ENCODE results near the gene MGAT4B. TPM values are rescaled to one million over a fixed set of nuclear protein-coding genes. Genes with fewer than 3 reads are reported as not detected.
A peak's percentile ranks its signal among the peaks of the same experiment; 100 is the strongest.

The MGAT4B gene
- total RNA-seq, 1 donor from 2014 or later = 132 TPM

DNA sequence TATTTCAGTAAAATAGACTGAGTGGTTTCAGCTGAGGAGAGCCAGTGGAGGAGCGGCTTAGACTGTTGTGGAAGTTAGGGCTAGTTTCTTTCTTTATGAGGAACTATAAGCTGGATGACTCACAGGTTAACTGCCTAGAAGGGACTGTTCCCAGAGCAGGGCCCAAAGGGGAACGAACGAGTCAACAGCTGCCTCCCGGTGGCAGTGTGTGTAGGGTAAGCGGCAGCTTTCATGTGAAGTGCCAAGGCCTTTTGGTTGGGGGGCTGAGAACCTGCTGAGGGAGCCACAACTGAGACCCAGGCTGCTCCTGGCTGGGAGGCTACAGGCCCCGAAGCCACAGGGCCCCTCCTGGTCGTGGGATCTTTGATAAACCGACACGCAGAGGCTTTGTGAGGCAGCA, 21.0 kb upstream of the MGAT4B start:
- peak; percentile 40 to 51 for DNase-seq (ENCODE audit: low read depth in 2 of 2)

DNA sequence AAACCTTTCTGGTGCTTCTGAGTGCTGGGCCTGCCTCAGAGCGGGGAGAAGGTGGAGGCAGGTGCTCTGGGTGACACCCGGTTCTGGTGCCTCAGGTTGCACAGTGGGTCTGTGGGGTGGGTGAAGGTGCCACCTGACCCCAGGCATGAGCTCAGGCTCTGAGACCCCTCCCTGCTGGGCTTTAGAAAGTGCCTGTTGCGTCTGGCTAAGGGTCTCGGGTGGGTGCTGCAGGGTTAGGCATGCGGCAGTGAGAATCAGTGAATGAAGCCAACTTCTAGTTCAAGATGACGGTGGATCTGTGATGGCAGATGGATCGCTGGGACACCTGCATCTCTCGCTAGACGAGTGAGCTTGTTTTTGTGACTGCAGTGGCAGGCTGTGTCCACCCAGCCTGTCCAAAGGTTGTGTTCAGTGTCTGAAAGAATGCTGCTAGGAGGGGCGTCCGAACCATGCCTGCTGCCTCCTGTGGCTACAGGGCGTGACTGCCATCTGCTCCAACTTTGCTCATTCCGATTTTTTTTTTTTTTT, 19.1 kb upstream of the MGAT4B start:
- DNase-seq (ENCODE audit: low read depth in 2 of 2) = peak in 1 of 2 donors; percentile 39

DNA sequence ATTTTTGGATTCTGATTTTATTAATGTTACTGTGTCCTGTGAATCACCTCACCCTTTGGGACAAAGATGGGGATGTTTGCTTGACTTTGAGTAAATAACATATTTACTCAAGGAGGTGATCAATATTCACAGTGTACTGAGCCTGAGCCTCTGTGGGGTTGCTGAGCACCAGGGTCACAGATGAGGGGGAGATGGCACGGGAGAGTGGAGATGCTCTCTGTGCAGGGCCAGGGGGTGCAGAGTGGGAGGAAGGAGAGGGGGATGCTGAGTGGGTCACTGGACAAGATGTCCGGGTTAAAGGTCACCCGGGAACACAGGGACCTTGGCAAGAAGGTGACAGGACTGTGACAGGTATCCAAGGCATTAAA, 18.1 kb upstream of the MGAT4B start:
- DNase-seq (ENCODE audit: low read depth in 2 of 2) = no peak

DNA sequence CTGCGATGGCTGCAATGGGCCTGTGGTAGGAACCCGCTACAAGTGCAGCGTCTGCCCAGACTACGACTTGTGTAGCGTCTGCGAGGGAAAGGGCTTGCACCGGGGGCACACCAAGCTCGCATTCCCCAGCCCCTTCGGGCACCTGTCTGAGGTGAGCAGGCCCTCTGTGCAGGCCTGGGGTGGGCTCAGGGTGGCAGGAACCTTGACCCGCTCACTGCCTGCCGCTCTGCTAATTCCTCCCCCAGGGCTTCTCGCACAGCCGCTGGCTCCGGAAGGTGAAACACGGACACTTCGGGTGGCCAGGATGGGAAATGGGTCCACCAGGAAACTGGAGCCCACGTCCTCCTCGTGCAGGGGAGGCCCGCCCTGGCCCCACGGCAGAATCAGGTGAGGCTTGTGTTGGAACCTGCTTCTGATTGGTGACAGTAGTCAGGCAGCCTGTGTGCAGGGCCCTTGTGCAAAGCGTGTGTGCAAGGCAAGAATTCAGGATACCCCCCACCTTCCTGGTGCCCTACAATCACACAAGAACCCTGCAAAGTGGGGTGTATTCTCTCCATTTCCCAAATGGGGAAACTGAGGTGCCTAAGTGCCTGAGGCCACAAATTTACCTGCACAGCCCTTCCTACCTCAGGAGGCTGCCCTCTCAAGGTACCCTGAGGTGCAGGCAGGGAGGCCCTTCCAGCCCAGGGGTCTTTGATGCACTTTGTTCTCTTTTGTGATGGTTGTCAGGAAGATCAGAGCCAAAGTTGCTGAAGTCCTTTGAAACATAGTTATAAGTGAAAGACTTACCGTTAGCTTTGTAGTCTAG, 17.5 kb upstream of the MGAT4B start:
- DNase-seq (ENCODE audit: low read depth in 2 of 2) = no peak

DNA sequence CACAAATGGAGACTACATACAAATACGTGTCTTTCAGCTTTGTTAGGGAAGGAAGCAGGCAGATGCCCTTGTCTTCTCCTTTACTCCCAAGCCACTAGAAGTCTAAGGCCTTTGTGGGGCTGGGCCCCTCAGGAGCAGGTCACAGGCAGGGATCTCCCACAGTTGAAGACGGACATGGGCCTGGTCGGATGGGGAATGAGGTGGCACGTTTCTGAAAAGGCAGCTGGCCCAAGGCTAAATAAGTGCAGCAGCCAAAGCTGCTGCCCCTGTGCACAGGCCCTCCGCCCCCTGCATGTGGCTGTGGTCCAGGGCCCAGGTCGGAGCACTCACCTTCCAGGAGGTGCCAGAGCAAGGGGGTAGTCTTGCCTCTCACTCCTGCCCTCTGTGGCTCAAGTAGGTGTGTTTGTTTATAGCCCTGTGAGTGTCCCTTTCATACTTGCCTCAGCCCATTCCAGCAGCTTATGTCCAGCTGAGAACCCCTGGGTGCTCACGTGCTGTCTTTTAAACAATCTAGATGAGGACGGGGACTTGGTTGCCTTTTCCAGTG, 15.9 kb upstream of the MGAT4B start:
- DNase-seq (ENCODE audit: low read depth in 2 of 2) = no peak

DNA sequence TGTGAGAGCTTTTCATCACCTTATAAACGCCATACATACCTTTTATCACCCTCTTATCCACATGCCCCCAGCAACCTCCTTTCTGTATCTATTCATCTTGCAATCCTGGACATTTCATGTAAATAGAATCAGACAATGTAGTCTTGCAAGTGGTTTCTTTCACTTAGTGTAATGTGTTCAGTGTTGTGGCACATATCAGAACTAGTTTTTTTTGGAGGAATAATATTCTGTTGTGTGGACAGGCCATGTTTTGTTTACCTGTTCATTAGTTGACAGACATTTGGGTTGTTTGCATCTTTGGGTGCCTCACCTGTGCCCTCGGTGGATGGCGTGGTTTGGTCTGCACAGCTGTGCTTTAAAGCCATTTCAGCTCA, 15.4 kb upstream of the MGAT4B start:
- no peak for DNase-seq (ENCODE audit: low read depth in 2 of 2)

DNA sequence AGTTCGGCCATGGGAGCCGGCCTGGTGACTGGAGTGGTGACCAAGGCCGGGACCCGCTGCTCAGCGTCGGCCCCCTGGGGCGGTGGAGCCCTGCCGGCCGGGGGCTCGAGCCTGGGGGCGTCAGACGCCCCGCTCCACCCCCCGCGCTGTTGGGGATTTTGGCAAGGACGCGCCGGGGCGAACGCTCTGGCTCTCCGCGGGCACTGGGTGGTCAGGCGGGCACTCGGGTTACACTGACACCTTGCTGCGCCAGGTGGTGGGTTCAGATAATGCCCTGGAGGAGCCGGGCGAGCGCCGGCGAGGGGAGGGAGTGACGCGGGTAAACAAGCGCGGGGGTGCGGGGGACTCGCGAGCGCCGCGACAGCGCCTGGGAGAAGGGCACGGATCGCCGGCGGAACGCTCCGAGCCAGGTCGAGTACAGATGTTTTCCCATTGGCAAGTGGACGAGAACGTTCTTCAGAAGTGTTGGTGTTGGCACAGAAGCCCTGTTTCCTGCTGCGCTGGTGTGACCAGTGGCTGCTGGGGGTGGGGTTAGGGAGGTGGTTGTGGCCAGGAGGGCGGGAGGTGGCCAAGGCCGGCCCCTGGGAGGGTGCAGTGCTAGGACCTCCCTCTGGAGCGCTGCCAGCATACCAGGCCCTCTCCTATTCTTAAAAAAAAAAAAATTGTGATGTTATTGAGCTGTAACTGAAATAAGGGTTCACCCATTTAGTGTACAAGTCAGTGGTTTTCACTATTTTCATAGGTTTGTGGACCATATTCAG, 14.8 kb upstream of the MGAT4B start:
- DNase-seq (ENCODE audit: low read depth in 2 of 2) = peak; percentile 94 to 97

DNA sequence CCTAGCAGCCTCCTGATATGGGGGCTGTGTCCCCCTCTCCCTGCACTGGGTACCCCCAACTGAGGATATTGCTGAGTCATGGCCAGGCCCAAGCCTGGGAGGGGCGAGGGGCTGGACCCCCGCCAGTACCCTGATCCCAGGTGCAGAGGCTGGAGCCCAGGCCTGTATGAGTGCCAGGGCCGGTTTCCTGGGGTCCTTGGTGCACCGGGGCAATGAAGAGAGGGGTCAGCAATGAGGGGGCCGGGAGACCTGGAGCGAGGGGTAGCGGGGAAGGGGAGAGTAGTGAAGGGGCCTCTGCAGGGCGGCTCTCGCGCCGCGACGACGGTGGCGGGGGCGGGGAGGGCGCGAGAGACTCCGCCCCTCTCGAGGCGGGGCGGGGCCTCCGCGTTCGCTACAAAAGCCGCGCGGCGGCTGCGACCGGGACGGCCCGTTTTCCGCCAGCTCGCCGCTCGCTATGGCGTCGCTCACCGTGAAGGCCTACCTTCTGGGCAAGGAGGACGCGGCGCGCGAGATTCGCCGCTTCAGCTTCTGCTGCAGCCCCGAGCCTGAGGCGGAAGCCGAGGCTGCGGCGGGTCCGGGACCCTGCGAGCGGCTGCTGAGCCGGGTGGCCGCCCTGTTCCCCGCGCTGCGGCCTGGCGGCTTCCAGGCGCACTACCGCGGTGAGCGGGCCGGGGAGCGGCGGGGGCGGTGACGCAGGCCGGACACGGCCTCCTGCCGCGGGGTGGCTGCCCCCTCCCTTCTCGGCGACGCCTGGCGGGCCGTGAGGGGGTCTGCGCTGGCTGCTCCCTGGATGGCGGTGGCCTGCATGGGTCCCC, 14.0 kb upstream of the MGAT4B start, which contains the start of gene SQSTM1:
Gene SQSTM1, plus strand, starts transcription at position 423 of the 815 bp plus-strand sequence. Its CDS starts 32 bp downstream, at position 455.
- peak; percentile 86 to 92 for DNase-seq (ENCODE audit: low read depth in 2 of 2)

DNA sequence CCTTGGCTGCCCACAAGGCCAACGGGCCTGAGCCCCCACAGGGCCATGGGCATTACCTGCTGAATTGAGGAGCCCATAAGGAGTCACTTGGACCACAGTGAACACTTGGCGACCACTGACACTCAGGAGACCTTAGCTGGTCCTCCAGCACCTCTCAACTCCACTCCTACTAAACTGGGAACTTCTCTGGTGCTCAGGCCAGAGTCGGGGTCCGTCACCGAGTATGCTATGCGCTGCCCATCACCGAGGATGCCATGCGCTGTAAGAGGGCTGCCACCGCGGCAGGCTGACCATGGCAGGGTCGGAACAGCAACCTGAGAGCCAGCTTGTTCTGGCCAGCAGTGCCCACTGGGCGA, 13.4 kb upstream of the MGAT4B start:
- peak in 1 of 2 donors; percentile 59 for DNase-seq (ENCODE audit: low read depth in 2 of 2)

DNA sequence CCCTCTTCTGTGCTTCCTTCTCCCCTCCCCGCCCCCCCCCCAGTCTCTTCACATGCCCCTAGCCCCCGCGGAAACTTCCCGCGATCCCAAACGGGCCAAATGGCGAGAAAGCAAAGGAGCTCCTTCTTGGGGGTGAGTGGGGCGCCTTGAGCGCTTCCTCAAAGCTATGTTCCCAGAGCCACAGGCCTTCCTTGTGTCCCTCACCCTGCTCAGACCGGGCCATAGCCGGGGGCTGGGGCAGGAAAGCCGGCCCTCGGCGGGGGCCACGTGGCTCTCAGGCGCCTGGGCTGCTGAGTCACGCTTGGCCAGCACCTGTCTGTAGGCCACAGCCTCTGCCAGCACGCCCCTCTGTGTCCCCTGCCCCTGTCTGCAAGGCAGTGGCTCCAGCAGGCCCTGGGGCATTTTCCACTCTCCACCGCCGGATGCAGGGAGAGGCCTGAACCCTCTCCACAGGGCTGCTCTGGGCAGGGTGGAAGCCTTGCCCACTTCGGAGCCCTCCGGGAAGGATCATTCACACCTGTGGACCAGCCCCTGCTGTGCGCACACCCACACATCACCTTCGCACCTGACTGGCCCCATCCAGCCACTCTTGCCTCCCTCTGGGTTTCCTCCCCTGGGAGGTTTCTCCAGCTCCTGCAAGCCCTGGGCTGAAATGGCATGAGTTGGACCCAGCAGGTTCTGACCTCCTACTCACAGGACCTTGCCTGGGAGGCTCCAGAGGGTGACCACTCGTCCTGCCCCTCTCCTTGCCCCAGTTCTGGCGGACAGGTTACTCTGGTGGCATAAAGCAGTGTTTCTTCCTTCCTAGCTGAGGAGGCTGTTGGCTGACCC, 12.8 kb upstream of the MGAT4B start:
- peak; percentile 89 to 95 for DNase-seq (ENCODE audit: low read depth in 2 of 2)

DNA sequence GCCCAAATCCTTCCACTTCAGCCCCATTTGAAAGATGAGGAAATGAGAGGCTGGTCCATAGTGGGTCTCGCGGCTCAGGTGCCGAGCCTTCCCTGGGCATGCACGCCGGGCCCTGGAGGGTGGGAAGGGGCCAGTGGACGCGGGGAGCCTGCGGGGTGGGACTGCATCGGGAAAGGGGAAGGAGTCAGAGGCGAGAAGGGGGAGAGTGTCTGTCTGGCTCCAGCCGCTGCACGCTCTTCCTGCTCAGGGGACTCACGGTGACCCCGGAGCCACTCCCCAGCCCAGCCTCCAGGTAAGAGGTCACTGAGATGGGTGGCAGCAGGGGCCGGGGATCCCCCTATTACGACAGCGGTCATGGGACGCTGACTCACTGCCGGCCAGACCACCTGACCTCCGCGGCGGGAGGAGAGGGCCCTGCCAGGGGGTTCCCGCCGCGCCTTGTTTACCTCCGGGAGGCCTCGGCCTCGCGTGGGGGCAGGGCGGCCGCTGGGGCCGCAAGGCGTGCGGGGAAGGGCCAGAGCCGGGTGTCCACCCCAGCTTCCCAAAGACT, 12.2 kb upstream of the MGAT4B start:
- peak; percentile 98 to 99 for DNase-seq (ENCODE audit: low read depth in 2 of 2)

DNA sequence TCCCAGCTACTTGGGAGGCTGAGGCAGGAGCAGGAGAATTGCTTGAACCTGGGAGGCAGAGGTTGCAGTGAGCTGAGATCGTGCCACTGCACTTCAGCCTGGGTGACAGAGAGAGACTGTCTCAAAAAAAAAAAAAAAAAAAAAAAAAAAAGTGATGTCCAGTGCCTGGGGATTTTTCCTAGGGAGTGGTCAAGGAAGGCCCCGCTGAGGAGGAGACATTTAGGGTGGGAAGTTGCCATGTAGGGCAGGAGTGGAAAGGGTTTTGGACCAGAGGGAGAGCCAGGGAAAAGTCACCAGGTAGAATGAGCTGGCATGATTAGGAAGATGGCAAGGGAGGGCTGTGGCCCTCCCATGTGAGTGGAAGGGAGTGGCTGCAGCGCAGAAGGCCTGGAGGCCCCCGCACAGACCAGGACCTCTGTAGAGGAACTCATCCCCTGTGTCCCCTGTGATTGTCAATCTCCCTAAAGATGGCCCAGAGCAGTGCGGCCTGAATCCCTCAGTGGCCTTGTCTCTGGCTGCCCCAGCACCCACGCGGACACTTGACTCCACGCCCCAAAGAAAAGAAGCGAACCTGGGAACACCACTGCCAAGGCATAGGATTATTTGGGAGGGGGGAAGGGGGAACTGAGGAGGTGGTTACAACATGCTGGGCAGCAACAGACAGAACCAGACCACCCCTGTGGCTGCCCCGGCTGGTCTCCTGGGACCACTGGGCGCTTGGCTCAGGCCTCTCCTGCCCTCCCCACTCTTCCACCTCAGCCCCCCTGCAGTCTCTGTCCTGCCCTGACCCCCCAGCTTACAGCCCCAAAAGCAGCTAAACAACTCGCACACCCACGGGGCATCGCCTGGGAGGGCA, 11.5 kb upstream of the MGAT4B start:
- DNase-seq (ENCODE audit: low read depth in 2 of 2) = peak in 1 of 2 donors; percentile 26

DNA sequence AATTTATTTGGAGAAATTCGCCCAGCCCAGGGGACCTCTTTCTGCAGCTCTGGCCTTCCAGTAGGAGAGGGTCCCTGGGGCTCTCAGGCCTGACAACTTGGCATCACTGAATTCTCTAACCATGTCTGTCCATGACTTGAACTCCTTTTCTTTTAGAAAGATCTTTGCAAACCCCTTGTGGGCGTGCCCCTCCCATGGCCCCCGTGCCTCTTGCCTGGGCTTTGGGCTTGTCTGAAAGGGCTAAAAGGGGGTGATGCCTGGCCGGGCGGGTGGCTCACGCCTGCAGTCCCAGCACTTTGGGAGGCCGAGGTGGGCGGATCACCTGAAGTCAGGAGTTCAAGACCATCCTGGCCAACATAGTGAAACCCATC, 10.8 kb upstream of the MGAT4B start:
- DNase-seq (ENCODE audit: low read depth in 2 of 2) = no peak

DNA sequence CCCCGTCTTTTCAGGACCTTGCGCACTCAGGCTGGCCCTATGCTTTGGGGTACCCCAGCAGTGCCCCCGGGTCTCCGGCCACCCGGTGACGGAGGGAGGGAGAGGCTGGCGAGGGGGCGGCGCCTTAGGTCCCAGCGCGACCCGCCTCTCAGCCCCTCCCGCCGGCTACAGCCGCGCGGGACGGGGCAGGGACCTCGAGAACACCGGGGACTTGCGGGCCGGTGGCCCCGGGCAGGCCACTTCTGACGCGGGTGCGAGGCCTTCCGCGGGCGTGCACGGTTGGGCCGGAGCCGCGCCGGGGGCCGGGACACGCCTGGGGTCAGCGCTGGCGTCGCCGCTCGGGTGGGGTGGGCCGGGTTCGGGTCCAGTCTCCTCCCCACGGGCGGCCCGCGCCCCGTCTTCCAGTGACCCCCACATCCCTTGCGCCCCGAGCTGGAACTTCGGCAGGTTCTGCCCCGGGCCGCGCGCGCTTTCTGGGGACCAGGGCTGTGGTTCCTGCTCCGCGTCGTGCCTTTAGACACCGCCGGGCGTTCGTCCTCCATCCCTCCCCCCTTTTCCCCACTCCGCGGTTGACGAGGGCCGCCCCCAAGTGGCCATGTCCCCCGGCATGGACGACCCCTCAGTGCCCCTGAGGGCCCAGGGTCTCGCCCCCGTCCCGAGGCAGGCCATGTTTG, 10.3 kb upstream of the MGAT4B start:
- DNase-seq (ENCODE audit: low read depth in 2 of 2) = peak in 1 of 2 donors; percentile 41

DNA sequence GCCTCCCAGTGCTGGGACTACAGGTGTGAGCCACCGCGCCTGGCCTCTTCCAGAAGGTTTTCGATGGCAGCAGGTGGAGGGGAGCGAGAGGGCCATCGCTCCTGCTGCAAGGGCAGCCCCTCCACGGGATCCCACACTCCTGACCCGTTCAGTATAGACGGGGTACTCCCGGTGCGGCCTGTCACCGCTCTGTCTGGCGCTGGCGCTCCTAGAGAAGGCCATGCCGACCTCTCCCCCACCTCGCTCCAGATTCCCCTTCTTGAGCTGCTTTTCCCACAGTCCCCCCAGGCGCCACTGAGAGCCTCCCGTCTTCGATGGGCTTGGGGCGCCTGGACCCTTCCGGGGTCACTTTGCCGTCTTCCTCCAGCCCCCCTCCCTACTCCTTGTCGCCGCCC, 9.7 kb upstream of the MGAT4B start:
- DNase-seq (ENCODE audit: low read depth in 2 of 2) = no peak

DNA sequence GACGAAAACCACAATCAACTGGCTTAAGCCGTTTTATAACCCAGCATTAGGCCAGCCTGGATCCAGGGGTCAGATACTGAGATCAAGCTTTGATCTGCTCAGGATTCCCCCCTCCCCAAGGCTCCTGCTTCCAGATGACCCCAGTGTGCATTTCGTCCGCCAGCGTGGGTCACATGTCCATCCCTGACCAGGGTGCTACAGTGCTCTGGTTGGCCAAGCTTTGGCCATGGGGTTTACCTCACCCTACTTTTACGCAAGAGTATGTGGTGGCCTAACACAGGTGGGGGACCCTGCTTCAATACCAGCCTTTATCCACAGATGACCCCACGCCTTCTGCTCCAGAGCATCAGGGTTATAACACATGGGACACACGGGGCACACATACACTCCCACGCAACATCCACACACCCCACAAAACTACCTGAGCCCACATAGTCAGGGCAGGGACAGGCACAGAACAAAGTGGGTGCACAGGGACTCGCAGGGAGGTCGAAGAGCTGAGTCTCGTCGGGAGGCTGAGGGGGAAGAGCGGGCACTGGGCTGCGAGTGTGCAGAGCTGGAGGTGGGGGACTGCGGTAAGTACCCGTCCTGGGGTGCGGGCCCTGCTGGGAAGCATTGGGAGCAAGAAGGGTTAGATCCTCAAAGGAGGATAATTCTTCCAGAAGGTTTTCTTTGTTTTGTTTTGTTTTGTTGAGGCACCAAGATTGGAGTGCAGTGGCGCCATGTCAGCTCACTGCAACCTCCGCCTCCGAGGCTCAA, 9.0 kb upstream of the MGAT4B start:
- DNase-seq (ENCODE audit: low read depth in 2 of 2) = no peak

DNA sequence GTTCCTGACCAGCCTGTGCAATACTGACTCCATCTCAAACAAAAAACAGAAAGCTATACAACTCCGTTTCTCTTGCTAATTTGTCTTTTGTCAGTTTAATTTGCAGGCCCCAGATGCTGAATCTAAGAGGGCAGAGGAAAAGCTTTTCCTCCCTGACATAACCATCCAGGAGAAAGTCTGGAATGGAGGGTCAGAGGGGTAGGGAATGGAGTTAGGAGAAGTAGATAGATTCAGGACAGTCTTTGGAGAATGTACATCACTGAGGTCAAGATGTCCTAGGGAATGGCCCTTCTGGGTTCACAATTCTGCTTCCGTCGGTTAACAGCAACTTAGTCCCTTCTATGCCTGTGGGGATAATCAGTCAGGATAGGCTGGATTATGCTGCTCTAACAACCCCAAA, 7.4 kb upstream of the MGAT4B start:
- no peak for DNase-seq (ENCODE audit: low read depth in 2 of 2)

DNA sequence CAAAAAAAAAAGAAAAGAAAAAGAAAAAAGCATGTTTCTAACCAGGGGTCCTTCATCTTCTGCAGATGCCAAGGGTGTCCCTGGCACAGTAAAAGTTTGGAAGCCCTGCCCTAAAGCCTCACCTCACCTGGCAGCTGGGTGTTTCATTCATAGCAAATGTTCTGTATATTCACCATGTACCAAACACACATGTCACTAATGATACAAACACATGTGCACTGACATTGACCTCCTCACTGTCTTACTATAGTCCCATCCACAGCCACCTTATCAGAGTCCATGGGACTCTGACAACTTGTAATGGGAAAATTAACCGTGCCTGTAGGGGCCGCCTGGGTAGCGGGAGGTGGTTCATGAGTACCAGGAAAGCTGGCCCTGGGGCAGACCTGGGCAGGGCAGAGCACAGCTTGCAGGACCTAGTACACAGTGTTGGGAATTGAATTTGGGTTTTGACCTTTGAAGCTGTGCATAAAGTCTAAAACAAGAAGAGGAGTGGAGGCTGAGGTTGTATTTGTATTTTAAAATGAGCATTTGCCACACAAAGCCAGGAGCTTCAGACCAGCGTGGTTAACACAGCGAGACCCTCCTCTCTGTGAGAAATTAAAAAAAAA, 6.4 kb upstream of the MGAT4B start:
- DNase-seq (ENCODE audit: low read depth in 2 of 2) = no peak
